ENCODE data around the gene SDCCAG8.
A peak's percentile ranks its signal among the peaks of the same experiment; 100 is the strongest.

SDCCAG8 gene

DNA sequence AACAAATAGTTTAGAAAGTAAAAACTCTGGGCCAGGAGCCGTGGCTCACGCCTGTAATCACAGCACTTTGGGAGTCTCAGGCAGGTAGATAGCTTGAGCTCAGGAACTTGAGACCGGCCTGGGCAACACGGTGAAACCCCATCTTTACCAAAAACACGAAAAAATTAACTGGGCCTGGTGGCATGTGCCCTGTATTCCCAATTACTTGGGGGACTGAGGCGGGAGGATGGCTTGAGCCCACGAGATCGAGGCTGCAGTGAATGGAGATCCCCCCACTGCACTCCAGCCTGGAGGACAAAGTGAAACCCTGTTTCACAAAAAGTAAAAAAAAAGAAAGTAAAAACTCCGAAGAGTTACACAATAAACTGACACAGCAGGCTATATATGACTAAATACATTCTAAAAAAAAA lies 11.4 kb upstream of the SDCCAG8 start:
- no peak for DNase-seq (ENCODE audit: extremely low read depth, low read depth)
- no peak overlapping the region for H3K4me3 ChIP-seq (replicated peaks; ENCODE audit: low read depth, low read length)
- TF ChIP-seq, protein P1, sequence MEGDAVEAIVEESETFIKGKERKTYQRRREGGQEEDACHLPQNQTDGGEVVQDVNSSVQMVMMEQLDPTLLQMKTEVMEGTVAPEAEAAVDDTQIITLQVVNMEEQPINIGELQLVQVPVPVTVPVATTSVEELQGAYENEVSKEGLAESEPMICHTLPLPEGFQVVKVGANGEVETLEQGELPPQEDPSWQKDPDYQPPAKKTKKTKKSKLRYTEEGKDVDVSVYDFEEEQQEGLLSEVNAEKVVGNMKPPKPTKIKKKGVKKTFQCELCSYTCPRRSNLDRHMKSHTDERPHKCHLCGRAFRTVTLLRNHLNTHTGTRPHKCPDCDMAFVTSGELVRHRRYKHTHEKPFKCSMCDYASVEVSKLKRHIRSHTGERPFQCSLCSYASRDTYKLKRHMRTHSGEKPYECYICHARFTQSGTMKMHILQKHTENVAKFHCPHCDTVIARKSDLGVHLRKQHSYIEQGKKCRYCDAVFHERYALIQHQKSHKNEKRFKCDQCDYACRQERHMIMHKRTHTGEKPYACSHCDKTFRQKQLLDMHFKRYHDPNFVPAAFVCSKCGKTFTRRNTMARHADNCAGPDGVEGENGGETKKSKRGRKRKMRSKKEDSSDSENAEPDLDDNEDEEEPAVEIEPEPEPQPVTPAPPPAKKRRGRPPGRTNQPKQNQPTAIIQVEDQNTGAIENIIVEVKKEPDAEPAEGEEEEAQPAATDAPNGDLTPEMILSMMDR (IDR thresholded peaks at IDR 0.05; ENCODE audit: low read depth, low read length, missing control alignments) = no peak

DNA sequence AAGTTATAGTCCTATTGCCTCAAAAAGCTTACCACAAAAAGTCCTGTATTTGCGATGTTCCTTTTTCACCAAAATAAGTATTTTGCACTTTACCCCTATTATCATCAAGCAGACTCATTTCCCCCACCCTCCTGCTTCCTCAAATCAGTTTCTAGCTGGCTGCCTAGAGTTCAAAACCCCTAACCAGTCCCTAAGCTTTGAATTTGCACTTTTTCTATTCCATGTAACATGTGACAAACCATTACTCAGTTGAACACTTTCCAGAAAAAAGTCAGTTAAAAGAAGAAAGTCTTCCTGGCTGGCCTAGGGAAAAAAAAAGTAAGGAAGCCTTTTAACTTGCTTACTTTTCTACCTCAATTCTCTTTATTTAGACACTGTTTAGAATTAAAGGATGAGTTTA lies 8.9 kb upstream of the SDCCAG8 start:
- TF ChIP-seq, protein P1 (IDR thresholded peaks at IDR 0.05; ENCODE audit: low read depth, low read length, missing control alignments) = no peak
- no peak overlapping the region for H3K4me3 ChIP-seq (replicated peaks; ENCODE audit: low read depth, low read length)
- DNase-seq (ENCODE audit: extremely low read depth, low read depth) = no peak

DNA sequence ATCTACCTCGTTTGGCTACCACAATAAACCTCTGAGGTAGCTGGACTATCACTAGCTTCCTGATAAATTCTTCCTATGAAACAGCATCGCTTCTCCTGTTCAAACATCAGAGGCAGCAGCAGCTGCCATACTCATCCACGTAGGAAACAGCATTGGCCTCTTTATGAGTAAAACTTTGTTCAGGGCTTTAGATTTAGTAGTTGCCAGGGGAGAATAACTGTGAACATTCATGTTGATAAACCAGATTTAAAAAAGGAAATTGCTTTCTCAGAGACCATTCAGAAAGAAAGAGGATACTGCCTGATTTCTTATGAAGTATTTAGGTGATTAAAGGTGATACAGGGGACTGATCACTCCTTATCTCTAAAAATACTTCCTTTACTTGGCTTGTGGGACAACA lies 7.9 kb upstream of the SDCCAG8 start:
- no peak overlapping the region for H3K4me3 ChIP-seq (replicated peaks; ENCODE audit: low read depth, low read length)
- TF ChIP-seq, protein P1 (IDR thresholded peaks at IDR 0.05; ENCODE audit: low read depth, low read length, missing control alignments) = no peak
- DNase-seq (ENCODE audit: extremely low read depth, low read depth) = no peak

DNA sequence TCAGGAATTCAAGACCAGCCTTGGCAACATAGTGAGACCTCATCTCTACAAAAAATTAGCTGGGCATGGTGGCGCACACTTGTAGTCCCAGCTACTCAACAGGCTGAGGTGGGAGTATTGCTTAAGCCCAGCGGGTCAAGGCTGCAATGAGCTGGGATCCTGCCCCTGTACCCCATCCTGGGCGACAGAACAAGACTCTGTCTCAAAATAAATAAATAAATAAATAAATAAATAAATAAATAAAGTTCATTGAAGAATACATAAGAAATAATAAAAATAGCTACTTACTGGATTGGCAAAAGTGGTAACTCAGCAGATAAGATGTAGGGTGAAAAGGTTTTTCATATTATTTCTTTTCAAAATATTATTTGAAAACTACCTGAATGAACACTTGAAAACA lies 6.6 kb upstream of the SDCCAG8 start:
- no peak overlapping the region for H3K4me3 ChIP-seq (replicated peaks; ENCODE audit: low read depth, low read length)
- DNase-seq (ENCODE audit: extremely low read depth, low read depth) = no peak
- TF ChIP-seq, protein P1 (IDR thresholded peaks at IDR 0.05; ENCODE audit: low read depth, low read length, missing control alignments) = no peak

DNA sequence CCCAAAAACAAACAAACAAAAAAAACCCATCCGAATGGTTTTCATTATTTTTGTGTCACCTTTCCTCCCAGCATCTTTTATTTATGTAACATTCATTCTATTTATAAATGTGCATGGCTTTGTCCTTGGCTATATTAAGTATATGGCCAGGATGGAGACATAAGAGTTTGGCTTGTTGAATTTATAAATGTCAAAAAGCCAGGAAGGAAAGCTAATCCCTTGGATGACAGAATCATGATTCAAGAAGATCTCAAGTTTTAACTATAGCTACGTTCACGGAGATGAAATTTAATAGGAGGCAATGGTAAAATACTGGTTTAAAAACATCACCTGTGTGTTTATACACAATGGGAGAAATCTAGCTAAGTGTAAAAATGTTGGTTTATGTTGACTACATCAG lies 5.7 kb upstream of the SDCCAG8 start:
- no peak overlapping the region for H3K4me3 ChIP-seq (replicated peaks; ENCODE audit: low read depth, low read length)
- DNase-seq (ENCODE audit: extremely low read depth, low read depth) = no peak
- TF ChIP-seq, protein P1 (IDR thresholded peaks at IDR 0.05; ENCODE audit: low read depth, low read length, missing control alignments) = no peak

DNA sequence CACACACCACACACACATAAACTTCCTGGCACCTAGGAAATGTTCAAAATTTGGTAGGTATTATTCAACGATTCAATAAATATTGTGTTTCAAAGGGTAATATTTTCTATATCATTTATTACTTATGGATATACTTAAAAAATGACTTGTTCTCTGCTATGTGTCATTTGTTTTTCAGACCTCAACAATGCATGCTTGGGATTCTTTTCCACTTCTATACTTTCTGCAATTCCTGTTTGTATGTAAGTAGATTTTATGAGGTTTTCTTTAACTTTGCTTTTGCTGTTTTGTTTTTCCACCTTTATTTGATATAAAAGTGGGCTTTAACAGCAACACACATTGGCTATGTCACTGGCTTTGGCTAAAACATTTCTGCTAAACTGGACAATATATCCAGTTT lies 4.3 kb upstream of the SDCCAG8 start:
- H3K4me3 ChIP-seq (replicated peaks; ENCODE audit: low read depth, low read length) = peak overlapping the region; percentile 91
- DNase-seq (ENCODE audit: extremely low read depth, low read depth) = no peak
- TF ChIP-seq, protein P1 (IDR thresholded peaks at IDR 0.05; ENCODE audit: low read depth, low read length, missing control alignments) = no peak

DNA sequence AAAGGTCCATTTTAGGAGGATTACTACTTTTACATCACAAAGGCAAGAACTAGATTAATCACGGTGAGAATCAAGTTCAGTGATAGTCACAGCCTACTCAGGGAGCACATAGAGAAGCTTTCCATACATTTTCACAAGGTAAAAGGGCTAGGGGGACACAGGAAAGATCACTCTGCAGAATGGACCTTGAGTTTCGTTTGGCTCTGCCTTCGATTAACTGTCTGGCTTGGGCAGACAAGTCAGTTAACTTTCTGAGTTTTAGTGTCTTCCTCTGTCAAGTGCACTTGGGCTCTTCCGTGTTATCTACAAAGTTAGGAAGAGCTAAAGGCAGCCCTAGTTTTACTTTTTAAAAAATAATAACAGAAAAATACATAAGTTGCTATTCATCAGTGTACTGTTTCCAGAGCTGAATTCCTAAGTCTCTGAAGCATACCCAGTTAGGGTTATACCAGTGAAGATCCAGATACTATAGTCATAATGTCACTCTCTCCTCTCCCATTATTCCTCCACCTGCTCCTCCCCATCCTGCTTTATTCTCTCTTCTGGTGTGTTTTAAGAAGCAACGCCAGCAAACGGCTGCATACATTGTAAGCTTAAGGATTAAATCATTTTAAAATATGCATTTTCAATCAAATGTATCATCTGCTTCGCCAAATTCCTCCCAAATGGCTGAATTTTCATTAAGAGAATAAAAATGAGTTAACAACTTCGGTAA lies 2.5 kb upstream of the SDCCAG8 start:
- TF ChIP-seq, protein P1 (IDR thresholded peaks at IDR 0.05; ENCODE audit: low read depth, low read length, missing control alignments) = no peak
- no peak for DNase-seq (ENCODE audit: extremely low read depth, low read depth)
- H3K4me3 ChIP-seq (replicated peaks; ENCODE audit: low read depth, low read length) = peak overlapping the region; percentile 91

Measured in HFF-Myc (cell line).